Neural cell (in vitro differentiated cells): ENCODE measurements around the gene EN2.

Experiments
- CTCF ChIP-seq: fragments of 450-650 bp; IDR thresholded peaks from 2 replicates; pipeline ENCODE4 v1.5.1; 2014; ENCODE audit warnings: antibody characterized with exemption, mild to moderate bottlenecking, moderate library complexity; ENCODE audit not compliant: poor library complexity, severe bottlenecking
- EP300 ChIP-seq: fragments of 450-650 bp; conservative IDR thresholded peaks from 2 replicates; pipeline ENCODE4 v1.6.1; 2014; ENCODE audit warnings: antibody characterized with exemption, mild to moderate bottlenecking, moderate library complexity; ENCODE audit not compliant: poor library complexity, severe bottlenecking
- RAD21 ChIP-seq: fragments of 450-650 bp; conservative IDR thresholded peaks from 2 replicates; pipeline ENCODE4 v1.6.1; 2014; ENCODE audit warnings: antibody characterized with exemption, mild to moderate bottlenecking, moderate library complexity
- SMC3 ChIP-seq: fragments of 450-650 bp; conservative IDR thresholded peaks from 2 replicates; pipeline ENCODE4 v1.6.1; 2014; ENCODE audit warnings: antibody characterized with exemption, mild to moderate bottlenecking, moderate library complexity; ENCODE audit not compliant: poor library complexity

- TF ChIP-seq SMC3 (no peak), CTCF (no peak), EP300 (no peak), RAD21 (no peak)
Observed at GRCh38 chr7:155465761-155466141, 7.8 kb downstream of the EN2 start.
